ENCODE results near the gene MTARC2.

The MTARC2 gene

GRCh38 chr1:220755309-220755708 lies 7.2 kb downstream of the MTARC2 start:
- DNase-seq, result no peak
- TF ChIP-seq CTCF (IDR thresholded peaks at IDR 0.05), result no peak
- peak overlapping the region; percentile 29 for H3K27ac Mint-ChIP-seq
- H3K4me1 Mint-ChIP-seq, result peaks cover 49% of the 10 kb centered on the region
- peak overlapping the region; percentile 10 for H3K4me3 Mint-ChIP-seq
- no peaks in the 10 kb centered on the region for H3K9me3 Mint-ChIP-seq
- peaks cover 25% of the 10 kb centered on the region for H3K36me3 Mint-ChIP-seq (ENCODE audit: low read depth)
- peaks cover 25% of the 10 kb centered on the region for H3K27me3 Mint-ChIP-seq (ENCODE audit: low read depth, poor library complexity)

GRCh38 chr1:220757441-220757840 lies 9.3 kb downstream of the MTARC2 start:
- peaks cover 16% of the 10 kb centered on the region for H3K27me3 Mint-ChIP-seq (ENCODE audit: low read depth, poor library complexity)
- H3K4me1 Mint-ChIP-seq, result peaks cover 33% of the 10 kb centered on the region
- H3K27ac Mint-ChIP-seq, result no peak overlapping the region
- no peak overlapping the region for H3K4me3 Mint-ChIP-seq
- H3K9me3 Mint-ChIP-seq, result no peaks in the 10 kb centered on the region
- peaks cover 25% of the 10 kb centered on the region for H3K36me3 Mint-ChIP-seq (ENCODE audit: low read depth)
- no peak for TF ChIP-seq CTCF (IDR thresholded peaks at IDR 0.05)
- DNase-seq, result no peak

GRCh38 chr1:220759147-220759546 lies 11.0 kb downstream of the MTARC2 start:
- DNase-seq, result no peak
- H3K4me1 Mint-ChIP-seq, result peaks cover 21% of the 10 kb centered on the region
- H3K9me3 Mint-ChIP-seq, result no peaks in the 10 kb centered on the region
- TF ChIP-seq CTCF (IDR thresholded peaks at IDR 0.05), result no peak
- peaks cover 25% of the 10 kb centered on the region for H3K36me3 Mint-ChIP-seq (ENCODE audit: low read depth)
- H3K27me3 Mint-ChIP-seq (ENCODE audit: low read depth, poor library complexity), result peaks cover 20% of the 10 kb centered on the region
- H3K27ac Mint-ChIP-seq, result no peak overlapping the region
- no peak overlapping the region for H3K4me3 Mint-ChIP-seq

- no peak for TF ChIP-seq CTCF (IDR thresholded peaks at IDR 0.05)
- no peaks in the 10 kb centered on the region for H3K4me1 Mint-ChIP-seq
- H3K4me3 Mint-ChIP-seq, result no peak overlapping the region
- H3K9me3 Mint-ChIP-seq, result no peaks in the 10 kb centered on the region
- no peak for DNase-seq
- peaks cover 7% of the 10 kb centered on the region for H3K36me3 Mint-ChIP-seq (ENCODE audit: low read depth)
- peaks cover 17% of the 10 kb centered on the region for H3K27me3 Mint-ChIP-seq (ENCODE audit: low read depth, poor library complexity)
- H3K27ac Mint-ChIP-seq, result no peak overlapping the region
These were observed 13.7 kb downstream of the MTARC2 start for GRCh38 chr1:220761688-220762427.

- H3K4me3 Mint-ChIP-seq, result no peak overlapping the region
- H3K27me3 Mint-ChIP-seq (ENCODE audit: low read depth, poor library complexity), result peaks cover 21% of the 10 kb centered on the region
- DNase-seq, result no peak
- H3K9me3 Mint-ChIP-seq, result no peaks in the 10 kb centered on the region
- TF ChIP-seq CTCF (IDR thresholded peaks at IDR 0.05), result no peak
- no peaks in the 10 kb centered on the region for H3K4me1 Mint-ChIP-seq
- H3K36me3 Mint-ChIP-seq (ENCODE audit: low read depth), result peaks cover 4% of the 10 kb centered on the region
- H3K27ac Mint-ChIP-seq, result no peak overlapping the region
These were observed 16.6 kb downstream of the MTARC2 start for GRCh38 chr1:220764757-220765156.
